ENCODE data around the gene PNP.
"Not testable (repeated sequence)": the region's sequence is repeated elsewhere in the genome, so short reads cannot be mapped to it uniquely, and the experiment has no call there.

PNP gene

DNA sequence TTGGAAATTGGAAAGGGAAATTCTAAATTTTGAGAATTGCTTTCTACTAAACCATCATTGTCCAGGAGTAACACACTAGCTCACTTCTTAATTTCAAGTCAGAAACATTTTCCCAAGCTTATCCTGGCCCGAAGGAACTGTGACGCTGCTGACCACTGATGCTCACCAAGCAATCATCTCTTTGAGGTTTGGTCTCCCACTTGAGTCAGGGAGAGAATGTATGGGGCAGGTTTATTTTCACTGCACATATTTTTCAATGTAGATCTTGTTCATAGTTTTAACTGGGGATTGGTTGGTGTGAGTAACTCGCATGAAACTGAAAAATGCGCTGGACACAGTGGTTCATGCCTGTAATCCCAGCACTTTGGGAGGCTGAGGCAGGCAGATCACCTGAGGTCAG, 23.3 kb downstream of the PNP start:
- no peak for DNase-seq

DNA sequence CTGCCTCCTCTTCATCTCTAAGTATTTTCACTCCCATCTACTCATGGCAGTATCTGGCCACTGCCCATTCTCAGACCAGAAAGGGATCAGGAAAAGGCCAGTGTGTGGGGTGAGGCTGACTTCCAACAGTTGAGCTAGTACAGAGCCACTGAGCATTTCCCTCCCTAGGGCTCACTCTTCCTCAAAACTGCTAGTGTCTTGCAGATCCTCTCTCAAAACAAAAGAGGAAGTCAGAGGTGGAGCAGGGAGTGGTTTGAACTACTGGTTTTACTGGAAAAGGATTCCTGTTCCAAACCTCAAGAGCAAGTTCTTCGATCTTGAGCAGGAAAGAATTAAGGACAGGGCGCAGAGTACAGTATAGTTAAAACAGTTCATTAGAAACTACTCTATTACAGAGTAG, 24.4 kb downstream of the PNP start:
- DNase-seq, result no peak

DNA sequence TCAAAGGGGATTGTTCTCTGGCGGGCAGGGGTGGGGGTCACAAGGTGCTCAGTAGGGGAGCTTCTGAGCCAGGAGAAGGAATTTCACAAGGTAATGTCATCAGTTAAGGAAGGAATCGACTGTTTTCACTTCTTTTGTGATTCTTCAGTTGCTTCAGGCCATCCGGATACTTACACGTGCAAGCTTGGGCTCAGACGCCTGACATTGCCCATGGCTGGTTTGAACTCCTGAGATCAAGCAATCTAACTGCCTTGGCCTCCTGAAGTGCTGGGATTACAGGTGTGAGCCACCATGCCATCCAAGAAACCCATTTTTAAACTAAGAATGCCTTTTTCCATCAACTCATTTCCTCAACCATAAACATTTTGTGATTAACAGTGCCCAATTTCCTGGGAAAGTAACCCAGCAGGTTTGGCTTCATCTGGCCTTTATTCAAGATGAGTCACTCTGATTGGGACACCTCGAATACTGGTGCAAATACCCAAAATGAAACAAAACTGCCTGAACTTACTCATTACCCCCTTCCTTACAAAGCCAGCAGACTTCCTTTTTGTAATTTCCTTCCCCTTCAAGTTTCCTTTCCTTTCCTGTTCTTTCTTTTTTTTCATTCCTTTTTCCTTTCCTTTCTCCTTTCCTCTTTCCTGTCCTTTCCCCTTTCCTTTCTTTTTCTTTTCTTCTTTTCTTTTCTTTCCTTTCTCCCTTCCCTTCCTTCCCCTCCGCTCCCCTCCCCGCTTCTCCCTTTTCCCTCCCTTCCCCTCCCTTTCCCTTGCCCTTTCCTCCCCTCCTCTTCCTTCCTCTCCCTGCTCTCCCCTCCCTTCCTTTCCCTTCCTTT, 25.9 kb downstream of the PNP start:
- DNase-seq, result no peak

DNA sequence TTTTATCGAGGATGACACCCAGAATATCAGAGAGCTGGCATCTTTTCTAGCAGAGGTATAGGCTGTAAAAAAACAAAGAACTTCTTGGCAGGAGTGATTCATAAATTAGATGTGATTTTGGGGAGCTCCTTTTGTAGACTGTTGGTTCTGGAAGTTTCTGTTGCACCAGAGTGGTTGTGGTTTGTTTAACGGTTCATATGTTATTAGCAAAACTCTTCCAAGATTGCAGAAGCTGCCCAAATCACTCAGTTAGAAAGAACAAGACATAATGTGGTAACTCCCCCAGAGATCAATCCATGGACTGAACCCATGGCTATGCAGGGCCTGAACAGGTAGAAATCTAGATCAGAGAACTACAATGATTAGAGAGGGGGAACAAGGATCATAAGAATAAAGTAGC, 29.4 kb downstream of the PNP start:
- DNase-seq, result no peak

DNA sequence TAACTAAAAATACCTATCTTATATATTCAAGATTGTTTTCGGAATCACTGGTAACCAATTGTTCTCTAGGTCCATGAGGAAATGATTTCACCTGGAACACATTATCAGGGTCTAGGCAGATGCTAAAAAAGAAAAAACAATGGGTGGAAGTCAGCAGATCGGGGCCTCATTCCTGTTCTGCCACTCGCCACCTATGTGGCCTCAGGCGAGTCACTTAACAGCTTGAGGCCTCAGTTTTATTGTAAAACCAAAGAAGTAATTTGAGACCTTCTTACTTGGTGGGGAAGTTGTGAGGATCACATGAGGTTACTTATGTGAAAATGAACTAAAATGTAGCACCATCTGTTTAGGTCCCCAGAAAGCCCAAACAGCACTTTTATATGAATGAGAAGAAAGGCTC, 29.9 kb downstream of the PNP start:
- no peak for DNase-seq

DNA sequence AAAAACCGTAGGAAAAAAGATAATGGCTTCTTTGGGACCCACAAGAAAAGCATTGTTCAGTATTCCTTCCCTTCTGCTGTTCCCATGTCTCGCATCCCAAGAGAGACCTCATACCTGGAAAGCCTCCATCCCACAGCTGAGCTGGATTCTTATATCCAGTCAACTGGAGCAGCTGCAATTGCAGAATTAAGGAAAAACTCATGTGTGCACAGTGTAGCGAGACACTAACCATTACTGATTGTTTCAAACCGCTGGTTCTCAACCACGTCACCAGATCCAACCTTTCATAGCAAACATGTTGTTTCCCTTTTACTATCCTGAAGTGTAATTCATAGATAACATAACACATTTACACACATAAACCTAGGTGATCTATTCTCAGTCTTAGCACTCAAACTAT, 30.7 kb downstream of the PNP start:
- no peak for DNase-seq

DNA sequence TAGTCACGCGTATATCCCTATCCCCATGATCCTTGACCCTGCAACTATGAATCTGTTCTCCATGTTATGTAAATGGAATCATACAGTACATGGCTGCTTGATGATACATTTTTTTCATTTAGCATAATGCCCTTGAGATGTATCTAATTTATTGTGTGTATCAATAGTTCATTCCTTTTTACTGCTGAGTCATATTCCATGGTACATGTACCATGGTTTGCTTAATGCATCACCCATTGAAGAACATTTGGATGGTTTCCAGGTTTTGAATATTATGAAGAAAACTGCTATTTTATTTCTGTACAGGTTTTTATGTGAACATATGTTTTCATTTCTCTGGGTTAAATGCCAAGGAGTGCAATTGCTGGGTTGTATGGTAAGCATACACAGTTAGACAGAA, 32.1 kb downstream of the PNP start:
- DNase-seq, result no peak

DNA sequence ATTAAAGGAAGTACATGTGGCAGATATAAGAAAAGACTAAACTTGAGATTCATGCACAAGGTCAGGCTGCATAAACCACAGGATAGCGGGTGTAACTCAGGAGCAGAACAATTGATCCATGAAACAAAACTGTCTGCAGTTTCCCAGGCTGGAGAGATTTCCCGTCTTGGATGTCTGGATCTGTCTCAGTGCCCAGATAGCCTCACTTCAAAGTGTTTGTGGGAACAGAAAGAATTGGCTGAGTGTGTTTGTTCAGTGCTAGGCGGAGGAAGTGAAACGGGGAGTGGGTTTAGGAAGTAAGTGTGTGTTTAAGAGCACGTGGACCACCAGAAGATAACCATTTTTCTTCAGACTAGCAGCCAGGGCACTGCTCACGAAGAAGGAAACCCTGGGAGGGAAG, 34.7 kb downstream of the PNP start:
- no peak for DNase-seq

DNA sequence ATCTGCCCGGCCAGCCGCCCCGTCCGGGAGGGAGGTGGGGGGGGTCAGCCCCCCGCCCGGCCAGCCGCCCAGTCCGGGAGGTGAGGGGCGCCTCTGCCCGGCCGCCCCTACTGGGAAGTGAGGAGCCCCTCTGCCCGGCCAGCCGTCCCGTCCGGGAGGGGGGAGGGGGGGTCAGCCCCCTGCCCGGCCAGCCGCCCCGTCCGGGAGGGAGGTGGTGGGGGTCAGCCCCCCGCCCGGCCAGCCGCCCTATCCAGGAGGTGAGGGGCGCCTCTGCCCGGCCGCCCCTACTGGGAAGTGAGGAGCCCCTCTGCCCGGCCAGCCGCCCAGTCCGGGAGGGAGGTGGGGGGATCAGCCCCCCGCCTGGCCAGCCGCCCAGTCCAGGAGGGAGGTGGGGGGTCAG, 37.1 kb downstream of the PNP start:
- DNase-seq, result not testable (repeated sequence)

DNA sequence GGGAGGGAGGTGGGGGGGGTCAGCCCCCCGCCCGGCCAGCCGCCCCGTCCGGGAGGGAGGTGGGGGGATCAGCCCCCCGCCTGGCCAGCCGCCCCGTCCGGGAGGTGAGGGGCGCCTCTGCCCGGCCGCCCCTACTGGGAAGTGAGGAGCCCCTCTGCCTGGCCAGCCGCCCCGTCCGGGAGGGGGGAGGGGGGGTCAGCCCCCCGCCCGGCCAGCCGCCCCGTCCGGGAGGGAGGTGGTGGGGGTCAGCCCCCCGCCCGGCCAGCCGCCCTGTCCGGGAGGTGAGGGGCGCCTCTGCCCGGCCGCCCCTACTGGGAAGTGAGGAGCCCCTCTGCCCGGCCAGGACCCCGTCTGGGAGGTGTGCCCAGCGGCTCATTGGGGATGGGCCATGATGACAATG, 37.5 kb downstream of the PNP start:
- not testable (repeated sequence) for DNase-seq

DNA sequence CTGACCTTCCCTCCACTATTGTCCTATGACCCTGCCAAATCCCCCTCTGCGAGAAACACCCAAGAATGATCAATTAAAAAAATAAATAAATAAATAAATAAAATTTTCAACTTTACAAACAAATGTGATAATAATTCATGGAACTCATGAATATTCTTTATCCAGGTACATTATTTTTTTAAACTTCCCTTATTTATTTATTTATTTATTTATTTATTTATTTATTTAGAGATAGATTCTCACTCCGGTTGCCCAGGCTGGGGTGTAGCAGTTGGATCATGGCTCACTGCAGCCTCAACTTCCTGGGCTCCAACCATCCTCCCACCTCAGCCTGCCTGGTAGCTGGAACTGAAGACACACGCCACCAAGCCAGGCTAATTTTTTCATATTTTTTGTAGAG, 38.3 kb downstream of the PNP start:
- not testable (repeated sequence) for DNase-seq

DNA sequence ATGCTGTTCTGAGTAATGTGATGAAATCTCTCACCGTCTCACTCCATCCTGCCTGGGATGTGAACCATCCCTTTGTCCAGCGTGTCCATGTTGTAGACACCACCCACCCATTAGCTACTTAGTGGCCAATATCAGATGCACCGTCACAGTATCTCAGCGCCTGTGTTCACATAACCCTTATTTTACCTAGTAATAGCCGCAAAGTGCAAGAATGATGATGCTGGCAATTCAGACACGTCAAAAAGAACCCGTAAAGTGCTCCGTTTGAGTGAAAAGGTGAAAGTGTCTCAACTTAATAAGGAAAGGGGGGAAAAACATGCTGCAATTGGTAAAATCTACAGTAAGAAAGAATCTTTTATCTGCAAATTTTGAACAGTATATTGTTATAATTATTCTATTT, 39.2 kb downstream of the PNP start:
- no peak for DNase-seq

DNA sequence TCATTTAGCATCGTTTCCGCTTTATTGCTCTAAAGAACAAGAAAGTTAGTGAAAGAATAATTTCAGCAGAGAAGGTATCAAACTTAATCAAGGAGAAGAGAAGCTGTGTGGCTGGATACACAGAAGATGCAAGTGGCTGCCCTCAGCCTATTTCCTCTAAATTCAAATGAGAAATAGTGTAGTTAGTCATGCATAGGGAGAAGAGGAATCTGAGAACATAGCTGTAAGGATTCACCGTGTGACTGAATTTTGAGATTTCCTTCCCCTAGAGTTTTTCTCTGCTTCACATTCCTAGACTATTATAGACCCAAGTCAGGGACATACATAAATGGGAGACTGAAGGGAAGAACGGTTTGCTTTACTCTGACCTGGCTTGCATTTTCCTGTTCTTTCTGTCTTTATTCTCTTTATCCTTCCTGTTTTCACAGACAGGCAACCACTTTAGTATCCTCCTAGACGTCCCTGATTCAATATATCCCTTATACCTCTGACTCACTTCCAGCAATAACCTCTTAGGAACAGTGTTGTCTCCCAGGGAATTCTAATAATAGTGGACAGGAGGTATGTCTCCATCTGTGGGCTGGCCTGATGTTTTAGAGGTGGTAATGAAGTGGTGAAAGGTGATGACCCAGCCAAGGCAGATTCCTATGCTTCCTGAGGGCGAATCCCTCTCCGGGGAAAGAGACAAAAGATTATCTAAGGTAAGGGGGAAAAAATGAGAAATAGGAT, 43.1 kb downstream of the PNP start:
- no peak for DNase-seq

DNA sequence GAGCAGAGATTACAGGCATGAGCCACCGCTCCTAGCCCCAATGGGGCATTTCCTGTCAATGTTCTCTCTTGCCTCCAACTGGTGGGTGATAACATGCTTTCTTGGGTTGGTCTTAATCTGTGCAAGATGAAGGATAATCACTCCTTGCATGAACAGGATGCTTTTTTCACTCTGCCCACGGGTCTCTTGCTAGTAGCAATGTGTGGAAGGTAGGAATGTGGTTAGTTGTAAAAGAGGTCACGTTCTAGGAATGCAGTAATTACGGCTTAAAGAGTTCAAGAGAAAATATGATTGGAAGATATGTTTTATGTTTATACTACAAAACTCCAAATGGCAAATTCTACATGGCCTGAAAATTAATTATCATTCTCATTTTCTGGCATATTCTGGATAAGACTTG, 46.6 kb downstream of the PNP start:
- no peak for DNase-seq

DNA sequence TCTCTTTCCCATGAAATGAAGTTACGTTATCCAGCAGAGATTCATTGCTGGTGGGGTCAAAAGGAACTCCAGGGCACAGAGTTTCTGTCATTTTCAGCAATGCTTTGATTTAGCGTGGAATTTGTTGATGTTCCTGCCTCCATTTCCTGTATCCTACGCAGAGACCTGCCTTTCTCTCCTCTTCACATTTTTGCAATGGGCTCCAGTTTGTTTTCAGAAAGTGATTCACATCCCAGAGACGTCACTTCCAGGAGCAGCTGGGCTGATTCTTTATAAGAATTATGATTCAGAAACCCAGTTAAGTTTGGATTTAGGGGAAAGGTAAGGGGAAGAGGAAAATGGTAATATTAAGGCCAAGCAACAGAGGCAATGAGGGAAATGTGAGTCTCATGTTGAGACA, 47.7 kb downstream of the PNP start:
- no peak for DNase-seq

DNA sequence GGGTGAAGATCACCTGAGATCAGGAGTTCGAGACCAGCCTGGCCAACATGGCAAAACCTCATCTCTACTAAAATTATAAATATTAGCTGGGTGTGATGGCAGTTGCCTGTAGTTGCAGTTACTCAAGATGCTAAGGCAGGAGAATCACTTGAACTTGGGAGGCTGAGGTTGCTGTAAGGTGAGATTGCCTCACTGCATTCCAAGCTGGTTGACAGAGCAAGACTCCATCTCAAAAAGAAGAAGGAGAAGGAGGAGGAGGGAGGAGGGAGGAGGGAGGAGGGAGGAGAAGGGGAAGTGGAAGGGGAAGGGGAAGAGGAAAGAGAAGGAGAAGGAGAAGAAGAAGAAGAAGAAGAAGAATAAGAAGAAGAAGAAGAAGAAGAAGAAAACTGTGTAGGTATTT, 53.1 kb downstream of the PNP start:
- no peak for DNase-seq

DNA sequence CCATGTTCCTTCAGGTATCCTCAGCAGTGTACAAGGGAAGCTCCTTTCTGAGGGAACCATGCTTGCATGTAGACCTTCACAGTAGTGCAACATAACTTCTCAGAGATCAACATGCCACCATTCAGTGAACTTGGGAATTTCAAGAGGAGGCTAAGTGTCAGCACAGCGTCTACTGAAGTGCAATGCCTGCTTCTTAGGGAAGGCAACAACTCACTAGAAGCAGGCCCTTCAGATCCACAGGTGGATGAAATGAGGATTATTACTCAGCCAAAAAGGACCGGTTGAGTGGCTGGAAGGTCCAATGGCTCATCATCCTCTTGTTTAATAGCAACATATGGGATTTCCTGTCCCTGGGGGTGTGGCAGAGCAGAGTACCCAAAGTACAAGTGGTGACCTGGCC, 54.8 kb downstream of the PNP start:
- no peak for DNase-seq

Data from activated CD4-positive, CD25-positive, alpha-beta regulatory T cell (primary cell).